Astrocyte of the spinal cord (primary cell): Measurements from ENCODE around the gene TCEA2.

Experiments used
- DNase-seq: peaks from one replicate; pipeline ENCODE4 v3.0.0; 2011; ENCODE audit warnings: low read depth, low spot score
- H3K4me3 ChIP-seq: 2 replicates; pipeline ENCODE4 v1.5.1; 2011; ENCODE audit warnings: low read depth, mild to moderate bottlenecking, low read length, moderate library complexity
- in situ Hi-C: cut with HindIII; loops from 2 replicates; pipeline ENCODE4 v1.10.0; 2017; ENCODE audit warnings: low sequenced_read_pairs
- TF ChIP-seq, protein P1 (sequence below): IDR thresholded peaks from 2 replicates; pipeline ENCODE4 v1.5.1; 2012; ENCODE audit warnings: low read depth, mild to moderate bottlenecking, low read length, inconsistent platforms

TCEA2 gene

DNA sequence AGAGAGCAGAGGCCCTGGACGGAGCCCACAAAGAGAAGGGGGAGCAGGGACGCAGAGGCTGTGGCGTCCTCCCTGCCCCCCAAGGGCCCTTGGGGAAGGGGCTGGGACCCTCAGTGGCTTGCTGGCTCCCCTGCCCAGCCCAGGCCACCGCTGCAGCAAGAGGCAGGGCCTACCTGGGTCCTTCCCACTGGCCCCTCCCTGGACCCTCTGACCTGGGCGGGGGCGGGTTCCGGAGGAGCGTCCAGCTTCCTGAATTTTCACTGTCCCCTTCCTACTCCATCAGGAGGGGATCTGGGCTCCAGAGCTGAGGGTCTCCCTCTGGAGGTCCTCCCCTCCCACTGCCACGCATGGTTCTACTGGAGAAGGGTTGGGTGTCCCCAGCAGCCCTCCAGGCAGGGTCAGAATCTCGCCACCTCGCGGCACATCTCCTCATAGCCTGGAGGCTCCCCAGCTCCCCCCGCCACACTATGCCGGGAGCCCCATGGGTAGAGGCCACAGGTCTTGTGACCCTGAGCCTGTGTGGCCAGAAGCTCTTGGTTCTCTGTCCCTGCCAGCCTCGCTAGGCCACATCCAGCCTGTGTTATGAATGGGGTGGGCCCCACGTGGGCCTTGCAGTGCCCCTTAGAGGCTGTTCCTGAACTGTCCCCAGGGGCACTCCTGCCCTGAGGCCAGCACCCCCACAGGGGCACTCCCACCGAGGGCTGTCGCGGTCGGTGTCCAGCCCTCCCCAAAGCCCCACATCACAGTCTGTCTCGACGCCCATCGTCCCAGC, 12.6 kb upstream of the TCEA2 start:
- in situ Hi-C loops = no loop called here
- H3K4me3 ChIP-seq = no peak overlapping the region
- DNase-seq = no peak
- TF ChIP-seq, protein P1, sequence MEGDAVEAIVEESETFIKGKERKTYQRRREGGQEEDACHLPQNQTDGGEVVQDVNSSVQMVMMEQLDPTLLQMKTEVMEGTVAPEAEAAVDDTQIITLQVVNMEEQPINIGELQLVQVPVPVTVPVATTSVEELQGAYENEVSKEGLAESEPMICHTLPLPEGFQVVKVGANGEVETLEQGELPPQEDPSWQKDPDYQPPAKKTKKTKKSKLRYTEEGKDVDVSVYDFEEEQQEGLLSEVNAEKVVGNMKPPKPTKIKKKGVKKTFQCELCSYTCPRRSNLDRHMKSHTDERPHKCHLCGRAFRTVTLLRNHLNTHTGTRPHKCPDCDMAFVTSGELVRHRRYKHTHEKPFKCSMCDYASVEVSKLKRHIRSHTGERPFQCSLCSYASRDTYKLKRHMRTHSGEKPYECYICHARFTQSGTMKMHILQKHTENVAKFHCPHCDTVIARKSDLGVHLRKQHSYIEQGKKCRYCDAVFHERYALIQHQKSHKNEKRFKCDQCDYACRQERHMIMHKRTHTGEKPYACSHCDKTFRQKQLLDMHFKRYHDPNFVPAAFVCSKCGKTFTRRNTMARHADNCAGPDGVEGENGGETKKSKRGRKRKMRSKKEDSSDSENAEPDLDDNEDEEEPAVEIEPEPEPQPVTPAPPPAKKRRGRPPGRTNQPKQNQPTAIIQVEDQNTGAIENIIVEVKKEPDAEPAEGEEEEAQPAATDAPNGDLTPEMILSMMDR = no peak

DNA sequence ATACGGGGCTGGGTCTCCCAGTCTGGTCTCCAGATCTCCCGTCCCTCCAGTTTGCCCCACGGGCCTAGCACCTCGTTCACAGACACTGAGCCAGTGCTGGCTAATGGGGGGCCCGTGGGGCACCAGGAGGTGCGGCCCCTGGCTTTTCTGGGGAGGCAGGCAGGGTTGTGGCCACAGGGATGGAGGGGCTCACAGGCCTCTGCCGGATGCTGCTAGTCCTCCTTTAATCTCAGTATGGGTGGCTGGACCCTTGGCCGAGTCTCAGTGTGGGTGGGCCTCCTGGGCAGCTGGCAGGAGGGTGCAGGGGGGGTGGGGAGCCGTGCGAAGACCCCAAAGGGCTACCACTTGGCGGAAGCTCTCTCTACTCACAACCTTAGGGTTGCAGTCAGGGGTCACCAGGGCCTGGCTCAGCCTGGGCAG, 12.0 kb upstream of the TCEA2 start:
- TF ChIP-seq, protein P1 = no peak
- H3K4me3 ChIP-seq = no peak overlapping the region
- DNase-seq = no peak
- in situ Hi-C loops = no loop called here

DNA sequence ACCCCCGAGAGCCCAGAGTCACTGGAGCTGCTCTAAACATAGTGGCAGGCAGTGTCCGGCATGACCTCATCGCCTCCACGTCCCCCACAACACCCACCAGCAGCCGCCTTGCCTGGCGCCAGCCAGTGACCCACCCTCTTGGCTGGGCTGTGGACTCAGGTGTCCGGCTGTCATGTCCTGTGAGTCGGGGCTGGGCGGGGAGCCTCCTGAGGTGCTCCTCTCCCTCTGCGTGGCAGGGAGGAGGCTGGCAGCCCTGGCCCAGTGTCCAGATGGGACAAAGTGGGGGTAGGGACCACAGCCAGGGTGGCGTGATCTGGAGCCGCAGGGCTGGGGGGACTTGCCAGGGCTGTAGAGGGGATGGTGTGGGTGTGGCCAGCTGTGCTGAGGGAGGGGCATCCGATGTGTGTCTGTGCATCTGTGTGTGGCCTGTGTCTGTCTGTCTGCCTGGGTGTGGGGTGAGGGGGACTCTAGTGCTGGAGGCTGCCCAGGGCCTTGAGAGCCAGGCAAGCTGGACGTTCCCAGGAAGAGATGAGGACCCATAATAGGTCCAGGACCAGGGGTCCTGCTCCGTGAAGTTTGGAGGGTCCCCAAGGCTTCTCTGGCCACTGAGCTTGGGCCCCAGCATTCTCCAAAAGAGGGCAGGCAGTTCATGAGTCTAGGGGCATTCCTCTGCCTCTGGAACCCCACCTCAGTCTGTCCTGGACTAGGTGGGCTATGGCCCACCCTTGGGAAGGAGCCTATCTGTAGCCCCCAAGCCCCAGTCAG, 11.3 kb upstream of the TCEA2 start:
- DNase-seq = no peak
- TF ChIP-seq, protein P1 = no peak
- in situ Hi-C loops = no loop called here

DNA sequence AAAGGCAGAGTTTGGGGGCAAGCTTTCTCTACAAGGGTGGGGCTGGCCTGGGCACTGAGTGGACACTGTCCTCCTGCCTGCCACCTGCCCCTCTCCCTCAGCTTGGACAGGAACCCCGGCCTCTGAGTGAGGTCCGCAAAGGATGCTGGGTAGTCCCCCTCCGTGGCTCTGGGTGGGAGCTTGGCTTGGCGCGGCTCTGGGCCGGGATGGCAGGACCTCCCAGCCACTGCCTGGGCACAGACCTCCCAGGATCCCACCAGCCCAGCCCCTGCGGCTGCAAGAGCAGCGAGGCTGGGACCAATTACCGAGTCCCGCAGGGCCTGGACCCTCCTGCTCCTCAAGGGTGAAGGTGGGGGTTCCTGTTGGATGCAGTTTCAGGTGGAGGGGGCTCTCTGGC, 10.7 kb upstream of the TCEA2 start:
- DNase-seq = no peak
- no peak overlapping the region for H3K4me3 ChIP-seq
- in situ Hi-C loops = no loop called here
- TF ChIP-seq, protein P1 = no peak

More for the DNA sequence above, 11.3 kb upstream of the TCEA2 start:
- H3K4me3 ChIP-seq = no peak overlapping the region

GRCh38 chr20:64052987-64053840, 9.8 kb upstream of the TCEA2 start:
- DNase-seq = no peak
- TF ChIP-seq, protein P1 = no peak

More at GRCh38 chr20:64052987-64053840, 9.8 kb upstream of the TCEA2 start:
- H3K4me3 ChIP-seq = no peak overlapping the region
- in situ Hi-C loops = no loop called here
